Endodermal cell (in vitro differentiated cells): ENCODE measurements around the gene SIGLEC6. TPM values are rescaled to one million over a fixed set of nuclear protein-coding genes. Genes with fewer than 3 reads are reported as not detected.

Experiments
- DNase-seq: peaks from one replicate; pipeline ENCODE4 v3.0.0-alpha.2; 2017
- H3K27ac ChIP-seq: 2 replicates; pipeline ENCODE4 v1.5.1; 2013; ENCODE audit warnings: mild to moderate bottlenecking, low read depth, low read length, moderate library complexity
- H3K27me3 ChIP-seq: 2 replicates; pipeline ENCODE4 v1.6.1; 2013; ENCODE audit warnings: mild to moderate bottlenecking, low read length, moderate library complexity; ENCODE audit not compliant: insufficient read depth, control insufficient read depth, poor library complexity, severe bottlenecking
- H3K36me3 ChIP-seq: 2 replicates; pipeline ENCODE4 v1.7.0; 2013; ENCODE audit warnings: mild to moderate bottlenecking, low read length, moderate library complexity; ENCODE audit not compliant: control insufficient read depth, insufficient read depth
- H3K4me1 ChIP-seq: one replicate; pipeline ENCODE4 v1.7.0; 2013; ENCODE audit warnings: low read length; ENCODE audit not compliant: control insufficient read depth, insufficient read depth
- H3K4me3 ChIP-seq: 2 replicates; pipeline ENCODE4 v1.5.1; 2013; ENCODE audit warnings: mild to moderate bottlenecking, low read length, moderate library complexity
- H3K9ac ChIP-seq: 2 replicates; pipeline ENCODE4 v1.6.1; 2013; ENCODE audit warnings: mild to moderate bottlenecking, low read length, moderate library complexity; ENCODE audit not compliant: poor library complexity, severe bottlenecking; ENCODE audit errors: extremely low read depth
- H3K9me3 ChIP-seq: 2 replicates; pipeline ENCODE4 v1.6.1; 2013; ENCODE audit warnings: mild to moderate bottlenecking, low read length, moderate library complexity; ENCODE audit not compliant: control insufficient read depth
- H3K27ac Mint-ChIP-seq: 2 replicates; pipeline ENCODE4 v1.8.0; 2020; ENCODE audit warnings: mixed read lengths
- H3K27me3 Mint-ChIP-seq: 2 replicates; pipeline ENCODE4 v1.8.0; 2021; ENCODE audit warnings: mild to moderate bottlenecking, mixed read lengths; ENCODE audit not compliant: insufficient read depth
- H3K36me3 Mint-ChIP-seq: 2 replicates; pipeline ENCODE4 v1.8.0; 2020; ENCODE audit warnings: low read depth, mixed read lengths
- H3K4me1 Mint-ChIP-seq: 2 replicates; pipeline ENCODE4 v1.8.0; 2020; ENCODE audit warnings: mixed read lengths
- H3K4me3 Mint-ChIP-seq: 2 replicates; pipeline ENCODE4 v1.8.0; 2020; ENCODE audit warnings: mild to moderate bottlenecking, moderate library complexity, mixed read lengths
- H3K9me3 Mint-ChIP-seq: 2 replicates; pipeline ENCODE4 v1.8.0; 2020; ENCODE audit warnings: mild to moderate bottlenecking, mixed read lengths
- CTCF ChIP-seq: fragments of 200-600 bp; sonication (generic); conservative IDR thresholded peaks from 2 replicates; pipeline ENCODE4 v1.5.0; 2021; ENCODE audit warnings: antibody characterized with exemption, mild to moderate bottlenecking
- WGBS, 2 experiments: methylation state at CpG; one replicate each; pipeline versions ENCODE4 v1.1.5 to v1.1.7; 2013; ENCODE audit warnings: missing lambda C conversion rate in 2 of 2, mixed read lengths in 1 of 2; ENCODE audit not compliant: insufficient coverage in 1 of 2, insufficient read length in 1 of 2; 5-methylcytosine and 5-hydroxymethylcytosine counted together
- long read RNA-seq, 4 experiments: library from polyadenylated mRNA in 2 of 4; library from RNA in 1 of 4; library from capped mRNA in 1 of 4; stranded (forward) in 3 of 4; unstranded in 1 of 4; transcript quantifications; one replicate each; pipeline ENCODE4 v2.0.0, GENCODE V29; 2020 to 2021; ENCODE audit warnings: inconsistent platforms in 1 of 4
- polyA plus RNA-seq, 2 experiments: library from polyadenylated mRNA; stranded (reverse); fragments of 50-300 nt; gene quantifications; one replicate each; pipeline ENCODE4 v1.2.3, GENCODE V29; 2013
- total RNA-seq, 2 donors: library from RNA; stranded (reverse); fragmentation: NEBNext Ultra II Directional in 1 of 2; extraction: Animal tissue kit (Norgen Biotek cat#: 25700) in 1 of 2; gene quantifications; 2 replicates in 1 of 2; 3 replicates in 1 of 2; pipeline ENCODE4 v1.2.1, GENCODE V29; 2021

Gene SIGLEC6
- total RNA-seq, result under 1 TPM in 1 of 2 donors, not detected in 1; 0.26 TPM
- not detected for polyA plus RNA-seq (2013, experiment 1 of 2)
- not detected for polyA plus RNA-seq (2013, experiment 2 of 2)
- long read RNA-seq, experiment 1, result 0 reads
- long read RNA-seq, experiment 2, result 0 reads
- long read RNA-seq, experiment 3, result 0 reads
- long read RNA-seq, experiment 4, result 0 reads

- no peaks in the 10 kb centered on the region for H3K36me3 Mint-ChIP-seq
- H3K9me3 Mint-ChIP-seq, result no peaks in the 10 kb centered on the region
- peak; percentile 53 for DNase-seq
- no peak for TF ChIP-seq CTCF
- H3K4me3 Mint-ChIP-seq, result no peak within 1 kb of the TSS
- WGBS, 2 experiments, result 44 to 59% methylated on average over 13 to 25 of the region's 25 CpGs
- no peaks in the 10 kb centered on the region for H3K36me3 ChIP-seq
- no peak within 1 kb of the TSS for H3K9ac ChIP-seq
- H3K4me3 ChIP-seq, result no peak within 1 kb of the TSS
- peaks cover 70% of the 10 kb centered on the region for H3K27me3 ChIP-seq
- H3K4me1 Mint-ChIP-seq, result no peaks in the 10 kb centered on the region
- H3K27me3 Mint-ChIP-seq, result peaks cover 41% of the 10 kb centered on the region
- H3K9me3 ChIP-seq, result no peaks in the 10 kb centered on the region
- H3K27ac Mint-ChIP-seq, result no peak within 1 kb of the TSS
- H3K4me1 ChIP-seq, result no peaks in the 10 kb centered on the region
- no peak within 1 kb of the TSS for H3K27ac ChIP-seq
Observed at GRCh38 chr19:51531349-51532315, at the start of gene SIGLEC6. Gene SIGLEC6, minus strand, starts transcription at chr19:51531670. Its CDS starts 22 bp downstream, at chr19:51531648.

- Histone ChIP-seq H3K9me3 (no peaks in the 10 kb centered on the region), H3K4me3 (no peak overlapping the region), H3K27ac (no peak overlapping the region), H3K27me3 (no peaks in the 10 kb centered on the region), H3K4me1 (peaks cover 6% of the 10 kb centered on the region), H3K9ac (no peak overlapping the region), H3K36me3 (peaks cover 48% of the 10 kb centered on the region)
- no peak overlapping the region for H3K27ac Mint-ChIP-seq
- H3K9me3 Mint-ChIP-seq, result no peaks in the 10 kb centered on the region
- H3K36me3 Mint-ChIP-seq, result peaks cover 44% of the 10 kb centered on the region
- TF ChIP-seq CTCF, result no peak
- 87 to 95% methylated on average over 4 to 6 of the region's 6 CpGs for WGBS, 2 experiments
- no peak for DNase-seq
- H3K4me1 Mint-ChIP-seq, result peaks cover 5% of the 10 kb centered on the region
- H3K4me3 Mint-ChIP-seq, result no peak overlapping the region
- no peaks in the 10 kb centered on the region for H3K27me3 Mint-ChIP-seq
Observed at GRCh38 chr19:51576850-51577249, 45.4 kb upstream of the SIGLEC6 start.

DNA sequence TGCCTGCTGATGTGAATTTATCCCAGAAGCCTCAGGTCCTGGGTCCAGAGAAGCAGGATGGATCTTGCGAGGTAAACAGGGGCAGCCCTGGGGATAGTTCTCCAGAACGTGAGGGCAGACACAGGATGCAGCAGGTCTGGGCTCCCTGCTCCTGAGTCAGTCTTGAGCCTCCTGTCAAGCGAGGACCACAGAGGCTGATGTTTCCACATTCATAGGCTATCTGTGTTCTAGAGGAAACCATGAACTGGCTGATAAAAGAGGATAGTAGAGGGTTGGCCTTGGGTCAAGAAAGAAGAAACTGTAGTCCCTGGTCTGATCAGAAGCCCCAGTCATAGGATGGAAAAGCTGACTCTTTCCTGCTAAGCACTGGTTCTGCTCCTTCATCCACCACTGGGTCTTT, 41.9 kb upstream of the SIGLEC6 start:
- H3K36me3 ChIP-seq, result peaks cover 32% of the 10 kb centered on the region
- H3K4me1 ChIP-seq, result peaks cover 6% of the 10 kb centered on the region
- no peak for DNase-seq
- WGBS, 2 experiments, result 92 to 100% methylated on average over 3 of the region's 3 CpGs
- Mint-ChIP-seq H3K4me3 (no peak overlapping the region), H3K4me1 (peaks cover 10% of the 10 kb centered on the region), H3K9me3 (no peaks in the 10 kb centered on the region), H3K36me3 (peaks cover 28% of the 10 kb centered on the region), H3K27me3 (peaks cover 6% of the 10 kb centered on the region), H3K27ac (no peak overlapping the region)
- peaks cover 14% of the 10 kb centered on the region for H3K27me3 ChIP-seq
- TF ChIP-seq CTCF, result no peak
- no peak overlapping the region for H3K4me3 ChIP-seq
- no peak overlapping the region for H3K9ac ChIP-seq
- H3K9me3 ChIP-seq, result no peaks in the 10 kb centered on the region
- no peak overlapping the region for H3K27ac ChIP-seq
